IPS-11a (cell line): ENCODE data around the gene FAF1.
"Not testable (repeated sequence)": the region's sequence is repeated elsewhere in the genome, so short reads cannot be mapped to it uniquely, and the experiment has no call there.

Experiments
- H3K4me3 ChIP-seq: one replicate; pipeline ENCODE4 v1.5.1; 2013; ENCODE audit warnings: low read depth, low read length, control low read depth

Gene FAF1

GRCh38 chr1:50591598-50591997, 368.5 kb downstream of the FAF1 start:
- no peak overlapping the region for H3K4me3 ChIP-seq

DNA sequence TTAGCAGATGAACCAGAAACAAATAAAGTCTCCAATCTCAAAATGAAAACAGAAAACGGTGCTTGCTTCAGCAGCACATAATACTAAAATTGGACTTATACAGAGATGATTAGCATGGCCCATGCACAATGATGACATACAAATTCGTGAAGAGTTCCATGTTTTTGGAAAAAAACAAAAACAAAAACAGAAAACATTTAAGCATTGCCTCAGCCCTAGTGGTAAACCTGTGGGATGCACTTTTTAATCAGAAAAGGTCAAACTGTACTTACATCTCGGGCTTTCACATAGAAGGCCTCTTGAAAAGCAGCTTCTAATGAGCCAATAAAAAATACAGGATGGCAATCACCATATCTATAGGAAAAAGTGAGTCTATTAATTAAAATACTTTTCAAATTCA, 377.7 kb downstream of the FAF1 start:
- no peak overlapping the region for H3K4me3 ChIP-seq

DNA sequence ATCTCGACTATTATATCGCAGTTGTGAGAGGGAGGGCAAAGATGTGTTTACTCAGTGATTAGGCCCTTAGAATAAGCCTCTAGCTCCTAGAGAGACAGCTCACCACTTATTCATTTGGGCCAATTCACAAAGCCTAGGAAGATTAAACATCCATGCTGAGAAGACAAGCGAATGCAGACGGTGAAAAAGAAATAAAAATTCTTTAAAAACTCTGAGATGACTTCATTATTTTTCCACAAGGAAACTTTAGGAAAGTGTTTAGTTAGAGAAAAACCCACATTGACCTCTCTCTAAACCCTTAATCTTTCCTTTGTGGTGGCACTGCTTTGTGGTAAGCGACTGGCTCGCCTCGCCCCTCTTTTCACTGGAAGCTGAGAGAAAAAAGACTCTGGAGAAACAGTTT, 390.0 kb downstream of the FAF1 start:
- no peak overlapping the region for H3K4me3 ChIP-seq

DNA sequence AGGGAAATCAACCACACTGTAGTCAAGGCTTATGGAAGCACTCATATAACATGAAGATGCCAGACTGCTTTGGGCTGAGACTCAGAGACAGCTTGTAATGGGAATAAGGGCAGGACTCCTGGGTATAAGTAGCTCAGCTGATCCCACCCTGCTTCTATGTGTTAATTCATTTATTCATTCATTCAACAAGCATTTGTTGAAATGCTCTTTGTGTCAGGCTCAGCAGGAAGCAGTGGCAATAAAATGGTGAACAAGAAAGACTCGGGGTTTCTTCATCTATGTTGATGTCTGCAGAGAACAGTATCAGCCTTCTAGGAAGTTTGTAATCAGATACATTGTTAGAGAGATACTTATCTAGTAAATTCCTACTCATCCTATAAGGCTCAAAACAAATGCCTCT, 391.3 kb downstream of the FAF1 start:
- H3K4me3 ChIP-seq, result no peak overlapping the region

DNA sequence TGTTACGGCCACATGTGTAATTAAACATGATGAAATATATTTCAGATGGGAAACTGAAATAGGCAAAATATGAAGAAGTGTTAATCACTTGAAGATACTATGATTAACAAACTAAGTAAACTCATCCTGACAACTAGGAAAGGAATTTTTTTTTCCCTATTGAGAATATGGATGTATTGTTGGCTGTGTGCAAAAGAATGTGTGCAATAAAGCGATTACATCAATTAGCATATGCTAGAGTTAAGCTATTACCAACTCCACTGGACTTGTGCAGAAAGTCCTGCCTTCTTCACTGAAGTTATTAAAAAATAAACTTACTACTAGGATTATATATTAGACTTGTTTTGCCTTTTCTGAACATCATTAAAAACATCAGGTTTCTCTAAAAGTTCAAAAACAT, 393.7 kb downstream of the FAF1 start:
- no peak overlapping the region for H3K4me3 ChIP-seq

GRCh38 chr1:50564417-50564816, 395.6 kb downstream of the FAF1 start:
- no peak overlapping the region for H3K4me3 ChIP-seq

GRCh38 chr1:50562106-50562505, 398.0 kb downstream of the FAF1 start:
- H3K4me3 ChIP-seq, result no peak overlapping the region

DNA sequence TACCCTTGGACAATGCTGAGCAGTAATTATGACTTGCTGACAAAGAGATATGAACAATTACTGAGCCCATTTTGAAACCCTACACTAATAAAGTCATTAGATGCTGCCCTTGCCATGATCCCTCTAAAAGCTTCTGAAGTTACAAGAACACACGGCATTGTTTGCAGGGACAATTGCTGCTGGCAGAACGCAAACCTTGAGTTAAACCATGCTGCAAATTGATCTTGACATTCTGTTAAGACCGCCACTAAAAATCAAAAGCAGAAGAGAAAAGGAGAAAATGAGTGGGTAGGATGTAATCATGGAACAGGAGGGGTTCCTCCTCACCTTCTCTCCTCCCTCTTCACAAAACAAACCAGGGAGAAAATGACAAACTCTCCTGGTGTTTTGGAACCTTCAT, 400.6 kb downstream of the FAF1 start:
- H3K4me3 ChIP-seq, result no peak overlapping the region

DNA sequence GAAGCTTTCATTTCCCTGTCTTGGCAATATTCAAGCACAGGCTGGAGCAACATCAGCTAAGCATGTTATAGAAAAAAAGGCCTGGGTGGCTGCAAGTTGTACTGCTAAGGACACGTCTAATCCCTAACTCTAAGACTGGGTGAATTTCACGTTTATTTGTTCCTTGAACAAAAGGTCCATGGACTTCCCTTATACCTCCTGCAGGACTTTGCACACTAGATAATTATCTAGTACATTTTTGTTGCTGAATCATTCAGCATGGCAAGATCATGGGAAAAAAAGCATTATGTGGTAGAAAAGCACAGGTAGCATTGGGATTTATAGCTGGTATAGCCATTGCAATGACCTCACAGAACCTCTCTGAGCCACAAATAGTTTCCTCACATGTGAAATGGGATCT, 406.1 kb downstream of the FAF1 start:
- no peak overlapping the region for H3K4me3 ChIP-seq

DNA sequence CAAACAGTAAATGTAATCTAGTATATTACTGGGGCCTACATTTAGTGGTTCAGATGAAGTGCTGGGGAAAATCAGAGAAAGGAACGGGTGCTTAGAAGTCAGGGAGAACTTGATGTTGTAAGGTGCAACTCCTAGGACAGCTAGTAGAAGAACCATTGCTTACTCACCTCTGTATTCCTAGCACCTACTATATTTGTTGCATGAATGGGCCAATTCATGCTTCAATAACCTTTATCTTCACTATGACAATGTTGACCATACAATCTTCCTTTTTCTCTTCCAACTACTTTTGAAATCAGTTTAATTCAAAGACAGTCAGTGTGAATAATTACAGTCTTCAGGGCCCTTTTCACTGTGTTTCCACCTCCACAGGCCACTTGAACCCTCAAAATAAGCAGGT, 411.8 kb downstream of the FAF1 start:
- H3K4me3 ChIP-seq, result no peak overlapping the region

GRCh38 chr1:50542362-50542761, 417.7 kb downstream of the FAF1 start:
- H3K4me3 ChIP-seq, result no peak overlapping the region

- no peak overlapping the region for H3K4me3 ChIP-seq
These were observed 421.6 kb downstream of the FAF1 start for GRCh38 chr1:50538476-50538875.

DNA sequence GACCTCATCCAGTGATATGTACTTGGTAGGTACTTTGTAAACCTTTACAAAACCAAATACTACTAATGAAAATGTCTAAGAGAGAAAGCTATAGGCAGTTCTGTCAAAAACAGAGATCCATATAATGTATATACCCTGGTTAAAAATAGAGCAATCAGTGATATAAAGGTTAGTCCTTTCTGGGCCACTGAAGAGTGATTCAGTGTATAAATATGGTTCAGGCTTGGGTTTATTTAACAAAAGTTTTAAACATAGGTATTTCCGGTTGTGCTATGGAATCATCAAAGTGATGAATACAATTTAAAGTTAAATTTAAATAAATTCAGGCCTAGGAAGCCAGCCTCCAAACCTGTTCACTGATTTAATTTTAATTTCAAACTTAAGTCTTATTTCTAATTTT, 428.5 kb downstream of the FAF1 start:
- H3K4me3 ChIP-seq, result no peak overlapping the region

GRCh38 chr1:50531027-50531426, 429.0 kb downstream of the FAF1 start:
- no peak overlapping the region for H3K4me3 ChIP-seq

DNA sequence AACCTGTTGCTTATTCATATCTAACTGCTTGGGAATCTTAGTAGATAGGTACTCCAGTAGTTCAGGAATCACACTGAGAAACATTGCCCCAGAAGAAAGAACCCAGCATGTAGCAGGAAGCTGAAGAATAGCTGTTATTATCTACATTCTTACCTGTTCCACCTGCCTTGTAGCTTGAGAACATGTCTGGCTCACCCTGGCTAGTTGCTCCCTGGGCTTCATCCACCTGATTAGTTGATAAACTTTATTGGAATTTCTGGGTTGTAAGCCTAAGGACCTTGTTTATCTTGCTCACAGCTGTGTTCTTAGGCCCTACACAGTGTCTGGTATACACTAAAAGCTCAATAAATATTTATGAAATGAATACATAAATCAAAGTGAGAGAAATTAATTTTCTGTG, 430.6 kb downstream of the FAF1 start:
- no peak overlapping the region for H3K4me3 ChIP-seq

GRCh38 chr1:50527987-50528320, 432.1 kb downstream of the FAF1 start:
- H3K4me3 ChIP-seq, result not testable (repeated sequence)

GRCh38 chr1:50527249-50527986, 432.6 kb downstream of the FAF1 start:
- H3K4me3 ChIP-seq, result no peak overlapping the region

DNA sequence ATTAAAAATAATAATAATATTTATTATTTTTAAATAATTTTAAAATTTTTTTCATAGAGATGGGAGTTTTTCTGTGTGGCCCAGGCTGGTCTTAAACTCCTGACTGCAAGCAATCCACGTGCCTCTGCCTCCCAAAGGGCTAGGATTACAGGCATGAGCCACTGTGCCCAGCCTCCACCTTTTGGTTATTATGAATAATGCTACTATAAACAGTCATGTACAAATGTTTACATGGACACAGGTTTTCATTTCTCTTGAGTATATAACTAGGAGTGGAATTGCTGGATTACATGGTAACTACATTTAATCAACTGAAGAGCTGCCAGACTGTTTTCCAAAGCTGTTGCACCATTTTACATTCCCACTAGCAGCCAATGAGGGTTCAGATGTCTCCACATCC, 433.6 kb downstream of the FAF1 start:
- H3K4me3 ChIP-seq, result no peak overlapping the region

- H3K4me3 ChIP-seq, result no peak overlapping the region
These were observed 436.5 kb downstream of the FAF1 start for GRCh38 chr1:50523548-50523947.

GRCh38 chr1:50522691-50523342, 437.2 kb downstream of the FAF1 start:
- no peak overlapping the region for H3K4me3 ChIP-seq

GRCh38 chr1:50521703-50522102, 438.4 kb downstream of the FAF1 start:
- H3K4me3 ChIP-seq, result no peak overlapping the region

DNA sequence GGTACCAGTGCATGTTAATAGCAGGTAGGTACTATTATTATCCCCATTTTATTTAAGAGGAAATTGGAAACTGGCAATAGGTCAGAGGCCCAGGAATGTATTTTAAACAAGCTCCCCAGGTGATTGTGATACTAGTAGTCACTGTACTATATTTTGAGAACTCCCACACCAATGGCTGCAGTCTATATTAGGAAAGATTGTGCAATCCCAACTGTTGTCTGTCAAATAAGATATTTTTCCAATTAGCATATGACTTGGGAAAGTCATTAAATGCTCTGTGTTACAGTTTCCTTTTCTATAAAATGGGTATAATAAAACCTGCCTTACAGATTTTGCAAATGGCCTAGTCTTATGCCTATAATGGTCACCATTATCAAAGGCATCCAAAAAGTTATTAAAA, 442.6 kb downstream of the FAF1 start:
- H3K4me3 ChIP-seq, result no peak overlapping the region

DNA sequence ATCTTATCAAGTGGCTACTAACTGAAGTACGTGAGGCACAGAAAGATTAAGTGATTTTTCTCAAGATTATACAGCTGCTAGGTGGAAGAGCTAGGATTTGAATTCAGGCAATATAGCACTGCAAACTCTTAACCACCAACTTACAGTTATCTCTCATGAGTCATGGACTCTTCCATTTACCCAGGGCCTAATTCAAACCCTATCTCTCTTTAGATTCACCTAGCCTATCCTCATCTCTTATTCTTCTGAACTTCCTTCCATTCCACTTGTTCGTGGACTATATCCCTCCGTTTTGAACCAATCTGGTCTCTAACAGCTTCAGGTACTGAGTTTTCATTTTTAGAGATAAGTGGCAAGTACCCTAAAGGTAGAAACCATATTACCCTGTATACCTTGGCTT, 444.0 kb downstream of the FAF1 start:
- no peak overlapping the region for H3K4me3 ChIP-seq
